ENCODE data around the gene SLC23A2. TPM values are rescaled to one million over a fixed set of nuclear protein-coding genes. Genes with fewer than 3 reads are reported as not detected.
A peak's percentile ranks its signal among the peaks of the same experiment; 100 is the strongest.
"Not testable (repeated sequence)": the region's sequence is repeated elsewhere in the genome, so short reads cannot be mapped to it uniquely, and the experiment has no call there.

The SLC23A2 gene
- polyA plus RNA-seq, 12 donors: 8.3 to 19.2 (median 11.4) TPM; not detected in 1

DNA sequence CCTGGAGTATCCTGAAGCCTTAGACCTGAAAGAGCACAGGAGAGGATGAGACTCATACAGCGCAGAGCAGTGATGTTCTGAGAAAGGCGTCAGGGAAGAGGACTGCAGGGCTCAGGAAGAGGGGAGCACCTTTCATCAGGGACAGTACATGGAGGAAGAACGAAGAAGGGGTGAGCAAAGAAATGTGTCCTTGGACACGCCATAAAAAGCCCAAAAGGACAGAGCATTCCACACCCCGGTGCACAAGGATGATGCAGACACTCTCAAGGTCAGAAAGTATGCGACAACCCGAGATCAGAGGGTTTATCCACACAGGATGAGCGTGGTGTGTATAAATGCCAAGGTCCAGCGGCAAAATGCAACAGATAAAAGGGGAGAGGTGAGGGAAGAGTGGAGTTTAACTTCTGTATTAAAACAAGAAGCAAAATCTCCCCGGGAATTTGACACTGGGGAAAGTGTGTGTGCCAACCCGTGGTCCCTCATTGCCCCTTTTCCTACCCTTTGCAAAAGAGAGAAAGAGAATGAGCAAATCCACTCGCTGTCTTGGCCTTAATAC, 64.4 kb downstream of the SLC23A2 start:
- no peak for DNase-seq

GRCh38 chr20:4936392-4936850, 64.9 kb downstream of the SLC23A2 start:
- no peak for DNase-seq

DNA sequence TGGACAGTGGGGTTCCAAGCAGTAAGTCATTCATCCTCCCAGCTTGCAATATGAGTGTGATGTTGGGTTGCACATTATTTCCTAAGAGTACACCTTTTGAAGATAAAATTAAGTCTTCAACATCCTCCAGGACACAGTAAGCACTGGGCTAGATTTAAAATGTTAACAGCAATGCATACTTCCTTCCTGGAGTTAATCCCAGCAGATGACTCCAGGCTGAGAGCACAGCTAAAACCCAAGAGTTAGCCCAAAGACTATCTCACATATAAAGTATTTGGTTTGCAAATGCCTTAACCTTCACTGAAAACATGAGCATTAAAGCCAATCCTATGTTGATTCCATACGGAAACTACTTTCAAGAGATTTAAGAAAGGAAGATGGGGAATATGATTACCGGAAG, 69.2 kb downstream of the SLC23A2 start:
- DNase-seq: no peak

- DNase-seq: no peak
Measured at GRCh38 chr20:4929686-4930397, 71.5 kb downstream of the SLC23A2 start.

DNA sequence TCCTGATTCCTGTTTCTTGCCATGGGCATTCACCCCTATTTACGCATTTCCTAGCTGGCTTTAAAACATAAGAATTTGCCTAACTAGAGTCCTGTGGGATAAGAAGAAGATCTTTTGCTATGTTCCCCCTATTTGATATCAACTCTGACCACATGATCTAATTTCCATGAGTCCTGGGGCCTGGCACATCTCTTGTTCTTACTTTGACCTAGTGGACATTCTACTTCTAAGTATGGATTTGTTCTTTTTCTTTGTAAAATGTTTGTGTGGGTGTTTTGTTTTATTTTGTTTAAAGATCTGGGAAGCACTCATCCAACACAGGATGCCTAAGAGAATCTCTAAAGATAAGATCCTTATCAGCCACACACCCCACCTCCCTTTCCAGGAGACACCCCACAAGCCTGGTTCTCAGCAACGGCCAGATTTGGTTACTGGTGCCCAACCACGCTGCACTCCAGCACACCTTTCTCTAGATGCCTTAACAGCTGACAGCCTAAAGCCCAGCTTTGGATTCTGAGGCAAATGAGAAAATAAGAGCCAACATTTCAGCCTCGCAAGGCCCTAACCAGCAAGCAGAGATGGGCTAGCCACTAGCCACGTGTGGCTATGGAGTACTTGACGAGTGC, 74.7 kb downstream of the SLC23A2 start:
- no peak for DNase-seq

DNA sequence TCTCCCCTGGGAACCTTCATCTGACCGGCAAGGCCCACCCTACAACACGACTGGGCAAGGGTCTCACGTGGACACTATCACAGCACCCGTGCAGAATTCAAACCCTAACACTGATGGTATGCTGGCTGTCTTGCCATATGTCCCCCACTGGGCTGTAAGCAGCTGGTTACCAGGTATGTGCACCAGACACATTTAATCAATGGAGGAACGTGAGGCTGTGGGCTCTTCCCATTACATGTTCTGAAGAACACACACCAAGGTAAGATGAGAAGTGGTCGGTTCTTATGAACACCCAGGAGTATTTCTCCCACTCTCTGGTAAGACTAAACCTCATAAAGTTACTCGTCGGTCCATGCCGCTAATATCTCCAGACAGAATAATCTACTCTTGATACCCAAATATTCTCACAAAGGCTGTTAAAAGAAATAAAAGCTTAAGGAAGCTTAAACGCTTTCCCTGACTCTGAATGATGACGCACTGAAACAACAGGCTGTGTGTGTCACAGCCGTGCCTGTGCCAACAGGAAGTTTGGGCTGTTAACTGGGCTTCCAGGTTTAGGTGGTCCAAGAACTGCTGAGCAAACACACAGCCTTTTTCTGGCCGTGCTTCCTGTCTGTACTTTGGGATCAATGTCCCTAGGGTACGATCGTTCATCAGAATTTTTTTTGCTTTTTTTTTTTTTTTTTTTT, 75.3 kb downstream of the SLC23A2 start:
- DNase-seq: peak; percentile 53

GRCh38 chr20:4924446-4924845, 76.9 kb downstream of the SLC23A2 start:
- no peak for DNase-seq

GRCh38 chr20:4924032-4924431, 77.3 kb downstream of the SLC23A2 start:
- DNase-seq: no peak

GRCh38 chr20:4922186-4922585, 79.1 kb downstream of the SLC23A2 start:
- no peak for DNase-seq

DNA sequence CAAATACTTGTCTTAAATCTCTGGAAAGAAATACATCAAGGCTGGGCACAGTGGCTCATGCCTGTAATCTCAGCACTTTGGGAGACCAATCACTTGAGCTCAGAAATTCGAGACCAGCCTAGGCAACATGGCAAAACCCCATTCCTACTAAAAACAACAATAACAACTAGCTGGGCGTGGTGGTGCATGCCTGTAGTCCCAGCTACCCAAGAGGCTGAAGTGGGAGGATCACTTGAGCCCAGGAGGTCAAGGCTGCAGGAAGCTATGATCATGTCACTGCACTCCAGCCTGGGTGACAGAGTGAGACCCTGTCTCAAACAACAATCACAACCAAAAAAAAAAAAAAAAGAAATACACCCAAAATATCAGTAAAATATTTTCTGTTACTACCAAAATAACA, 80.0 kb downstream of the SLC23A2 start:
- DNase-seq: not testable (repeated sequence)

DNA sequence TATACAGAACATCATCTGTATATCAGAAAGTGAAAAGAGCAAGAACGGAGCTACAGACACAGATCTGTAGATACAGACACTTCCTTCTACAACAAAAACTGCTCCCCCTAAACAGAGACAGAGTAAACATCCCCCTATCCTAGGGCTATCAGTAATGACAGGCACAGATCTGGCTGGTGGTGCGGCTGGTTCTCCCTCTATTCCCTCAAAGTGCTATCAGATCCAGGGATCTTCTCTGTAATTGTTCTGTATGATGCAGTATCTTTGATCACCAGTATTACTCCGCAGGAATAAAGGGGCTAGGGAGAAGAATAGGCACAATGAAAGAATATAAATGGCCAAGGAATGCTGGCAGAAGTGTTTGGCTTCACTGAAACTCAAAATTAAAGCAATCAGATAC, 80.7 kb downstream of the SLC23A2 start:
- DNase-seq: no peak

DNA sequence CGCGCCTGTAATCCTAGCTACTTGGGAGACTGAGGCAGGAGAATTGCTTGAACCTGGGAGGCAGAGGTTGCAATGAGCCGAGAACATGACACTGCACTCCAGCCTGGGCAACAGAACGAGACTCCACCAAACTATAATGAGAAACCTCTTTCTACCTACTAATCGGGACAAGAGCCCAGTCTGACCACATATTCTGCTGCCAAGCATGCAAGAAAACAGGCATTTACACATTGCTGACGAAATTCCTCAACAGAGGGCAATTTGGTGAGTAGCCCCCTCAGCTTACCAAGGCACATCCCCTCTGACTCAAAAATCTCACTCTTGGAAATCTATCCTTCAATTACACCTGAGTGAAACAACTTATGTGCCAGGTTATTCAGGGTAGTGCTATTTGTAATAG, 81.2 kb downstream of the SLC23A2 start:
- no peak for DNase-seq

- no peak for DNase-seq
Measured at GRCh38 chr20:4919047-4919704, 82.1 kb downstream of the SLC23A2 start.

DNA sequence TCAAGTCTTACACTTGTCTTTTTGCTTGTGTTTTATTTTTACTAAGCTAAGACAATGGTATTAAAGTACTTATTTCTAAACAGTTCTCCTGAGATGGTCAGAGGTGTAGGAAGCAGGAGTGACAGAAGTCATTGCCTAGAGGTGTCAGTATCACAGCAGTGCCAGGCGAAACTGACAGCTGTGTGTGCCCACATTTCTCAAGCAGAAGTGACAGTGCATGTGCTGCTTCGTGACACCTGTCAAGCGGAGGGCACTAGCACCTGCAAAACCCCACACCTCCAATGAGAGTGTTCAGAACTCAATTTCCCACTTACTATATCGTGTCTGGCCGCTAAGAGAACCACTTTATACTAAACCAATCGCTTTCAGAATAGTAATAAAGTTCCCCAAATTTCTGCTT, 82.8 kb downstream of the SLC23A2 start:
- DNase-seq: no peak

DNA sequence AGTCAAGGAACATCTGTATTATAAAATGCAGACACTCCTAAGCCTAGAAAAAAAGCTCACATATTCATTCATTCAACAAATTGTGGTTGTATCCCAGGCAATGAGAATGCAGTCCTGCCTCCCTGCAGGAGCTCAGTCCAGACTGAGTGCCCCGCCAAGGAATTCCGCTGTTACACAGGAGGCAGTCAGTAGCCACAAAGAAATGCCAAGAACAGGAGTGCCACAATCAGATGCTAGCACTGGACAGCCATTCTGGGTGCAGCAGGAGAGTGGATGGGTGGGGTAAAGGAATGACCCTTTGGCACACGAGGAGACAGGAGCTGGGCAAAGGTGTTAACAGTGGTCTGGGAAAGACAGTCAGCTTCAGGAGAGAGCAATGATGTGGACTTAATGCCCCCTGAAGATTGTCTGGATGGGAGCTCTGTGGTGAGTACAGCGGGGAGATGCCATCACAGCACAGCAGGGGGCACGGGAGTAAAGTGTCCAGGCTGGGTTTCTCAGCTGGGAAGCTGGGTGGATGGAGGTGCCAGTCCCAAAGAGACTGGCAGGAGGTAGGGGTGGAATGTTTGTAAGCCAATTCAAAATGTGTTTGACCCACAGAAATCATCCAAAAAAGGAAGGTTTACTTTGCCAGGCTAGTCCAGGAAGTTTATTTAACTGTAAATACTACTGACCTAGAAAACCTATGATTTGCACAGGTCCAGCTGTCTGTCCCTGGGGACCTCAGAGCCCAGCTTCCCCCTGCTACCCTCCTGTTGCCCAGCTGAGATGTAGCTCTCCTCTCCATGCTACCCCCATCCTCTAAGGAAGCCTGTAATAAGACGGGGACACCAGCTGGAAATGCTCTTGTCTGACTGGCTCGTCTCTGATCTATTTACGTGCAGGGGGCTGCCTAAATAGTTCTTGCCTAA, 84.1 kb downstream of the SLC23A2 start:
- no peak for DNase-seq

DNA sequence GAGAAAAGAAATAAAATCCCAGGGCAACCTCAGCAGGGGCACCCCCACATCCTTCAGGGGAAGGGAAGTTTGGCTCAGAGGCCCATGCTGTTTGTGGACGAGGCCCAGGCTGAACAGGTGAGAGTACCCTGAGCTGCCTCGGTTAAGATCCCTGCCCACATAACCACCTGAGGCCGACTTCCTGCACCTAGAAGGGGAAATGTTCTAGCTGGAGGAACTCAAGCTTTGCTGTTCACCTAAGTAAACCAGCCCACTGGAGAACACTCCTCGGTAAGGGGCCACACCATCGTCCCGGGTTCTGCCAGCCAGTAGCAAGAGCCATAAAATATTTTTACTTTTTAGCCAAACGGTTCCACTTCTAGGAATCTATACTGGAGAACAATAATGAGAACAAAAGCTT, 88.2 kb downstream of the SLC23A2 start:
- no peak for DNase-seq

GRCh38 chr20:4912380-4913142, 88.7 kb downstream of the SLC23A2 start:
- no peak for DNase-seq

DNA sequence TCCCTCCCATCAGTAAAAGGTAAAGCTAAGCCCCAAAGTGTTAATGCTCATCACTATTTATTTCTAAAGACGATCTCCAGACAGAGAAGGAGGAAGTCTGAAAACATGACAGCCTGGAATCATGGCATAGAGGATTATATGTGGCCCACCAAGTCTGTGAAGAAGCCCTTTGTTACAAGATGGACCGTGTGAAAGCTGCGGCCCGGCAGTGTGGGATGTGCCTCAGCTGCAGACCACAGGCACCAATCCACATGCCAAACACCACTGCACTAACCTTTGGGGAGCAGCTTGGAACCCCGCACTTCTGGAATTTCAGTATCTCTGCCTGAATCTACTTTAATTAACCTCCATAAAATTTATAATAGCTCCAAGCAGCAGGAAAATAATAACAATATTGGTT, 90.4 kb downstream of the SLC23A2 start:
- DNase-seq: no peak

GRCh38 chr20:4905613-4906012, 95.7 kb downstream of the SLC23A2 start:
- DNase-seq: no peak

GRCh38 chr20:4905195-4905594, 96.1 kb downstream of the SLC23A2 start:
- no peak for DNase-seq

Data from muscle of arm (tissue), 12 donors.